AG20443 (cell line): ENCODE measurements around the gene UGT1A10.
"Not testable (repeated sequence)": the region's sequence is repeated elsewhere in the genome, so short reads cannot be mapped to it uniquely, and the experiment has no call there.

Source experiments
- DNase-seq: peaks from one replicate; pipeline ENCODE4 v3.0.0; 2012; ENCODE audit warnings: low spot score, mixed read lengths

UGT1A10 gene

GRCh38 chr2:233692648-233693047, 56.4 kb downstream of the UGT1A10 start, which contains the start of gene UGT1A6:
UGT1A6 (plus strand) TSS chr2:233692890; CDS start chr2:233693005, 115 bp downstream.
- no peak for DNase-seq

- DNase-seq = no peak
Measured at GRCh38 chr2:233693963-233694362, 57.7 kb downstream of the UGT1A10 start.

- DNase-seq = no peak
Measured at GRCh38 chr2:233698740-233699139, 62.5 kb downstream of the UGT1A10 start.

GRCh38 chr2:233699424-233700027, 63.3 kb downstream of the UGT1A10 start:
- no peak for DNase-seq

GRCh38 chr2:233700028-233700635, 63.9 kb downstream of the UGT1A10 start:
- no peak for DNase-seq

GRCh38 chr2:233700842-233701241, 64.6 kb downstream of the UGT1A10 start:
- not testable (repeated sequence) for DNase-seq

GRCh38 chr2:233702238-233702637, 66.0 kb downstream of the UGT1A10 start:
- DNase-seq = no peak

- DNase-seq = peak; percentile 30
Measured at GRCh38 chr2:233705911-233706506, 69.8 kb downstream of the UGT1A10 start.

GRCh38 chr2:233706720-233707119, 70.5 kb downstream of the UGT1A10 start:
- DNase-seq = peak; percentile 38

- DNase-seq = no peak
Measured at GRCh38 chr2:233707940-233708644, 71.8 kb downstream of the UGT1A10 start.

- no peak for DNase-seq
Measured at GRCh38 chr2:233708942-233709341, 72.7 kb downstream of the UGT1A10 start.

GRCh38 chr2:233711312-233712008, 75.2 kb downstream of the UGT1A10 start:
- DNase-seq = peak; percentile 85

- DNase-seq = no peak
Measured at GRCh38 chr2:233712611-233713261, 76.5 kb downstream of the UGT1A10 start, which contains the start of gene UGT1A5. UGT1A5 (plus strand) TSS chr2:233712907; CDS start chr2:233712992, 85 bp downstream.

- DNase-seq = no peak
Measured at GRCh38 chr2:233713262-233713615, 77.0 kb downstream of the UGT1A10 start.

GRCh38 chr2:233714121-233714520, 77.9 kb downstream of the UGT1A10 start:
- DNase-seq = no peak

- no peak for DNase-seq
Measured at GRCh38 chr2:233718552-233718951, 82.3 kb downstream of the UGT1A10 start, which contains the start of gene UGT1A4. UGT1A4 (plus strand) TSS chr2:233718736; CDS start chr2:233718821, 85 bp downstream.

GRCh38 chr2:233728723-233729301, 92.6 kb downstream of the UGT1A10 start, which contains the start of gene UGT1A3:
UGT1A3 (plus strand) TSS chr2:233729042; CDS start chr2:233729127, 85 bp downstream.
- DNase-seq = no peak

- not testable (repeated sequence) for DNase-seq
Measured at GRCh38 chr2:233736868-233737653, 100.8 kb downstream of the UGT1A10 start.

- no peak for DNase-seq
Measured at GRCh38 chr2:233740870-233741269, 104.6 kb downstream of the UGT1A10 start.
